NCI-H748 (cell line): ENCODE data around the gene PROX2.
A peak's percentile ranks its signal among the peaks of the same experiment; 100 is the strongest.

Source experiments
- DNase-seq: peaks from one replicate; lab custom pipeline; 2025; ENCODE audit not compliant: unreplicated experiment; lab: John Stamatoyannopoulos, UW

Gene PROX2

GRCh38 chr14:74881431-74882102, 5.6 kb upstream of the PROX2 start, which contains the start of gene DLST:
Gene DLST (plus strand): TSS chr14:74881916. CDS start chr14:74881954, 38 bp downstream.
- DNase-seq, result peak; percentile 87

- DNase-seq, result no peak
Observed at GRCh38 chr14:74879427-74880182, 3.7 kb upstream of the PROX2 start.

GRCh38 chr14:74875204-74875603, 741 bp downstream of the PROX2 start:
- DNase-seq, result no peak

- no peak for DNase-seq
Observed at GRCh38 chr14:74871819-74872218, 4.1 kb downstream of the PROX2 start.

- no peak for DNase-seq
Observed at GRCh38 chr14:74868739-74869138, 7.2 kb downstream of the PROX2 start.

GRCh38 chr14:74867673-74868072, 8.3 kb downstream of the PROX2 start:
- DNase-seq, result no peak

- DNase-seq, result no peak
Observed at GRCh38 chr14:74866708-74867389, 9.1 kb downstream of the PROX2 start.

- no peak for DNase-seq
Observed at GRCh38 chr14:74865156-74865555, 10.8 kb downstream of the PROX2 start.

GRCh38 chr14:74864198-74864597, 11.7 kb downstream of the PROX2 start:
- DNase-seq, result no peak

GRCh38 chr14:74863274-74863673, 12.7 kb downstream of the PROX2 start:
- no peak for DNase-seq

- DNase-seq, result no peak
Observed at GRCh38 chr14:74861734-74862090, 14.2 kb downstream of the PROX2 start.

GRCh38 chr14:74860899-74861733, 14.8 kb downstream of the PROX2 start:
- peak; percentile 82 for DNase-seq

- no peak for DNase-seq
Observed at GRCh38 chr14:74859757-74860552, 16.0 kb downstream of the PROX2 start.

GRCh38 chr14:74858022-74858421, 17.9 kb downstream of the PROX2 start:
- DNase-seq, result no peak

- DNase-seq, result no peak
Observed at GRCh38 chr14:74856366-74856765, 19.6 kb downstream of the PROX2 start.

GRCh38 chr14:74855945-74856344, 20.0 kb downstream of the PROX2 start:
- no peak for DNase-seq

- no peak for DNase-seq
Observed at GRCh38 chr14:74855021-74855420, 20.9 kb downstream of the PROX2 start.

- DNase-seq, result no peak
Observed at GRCh38 chr14:74853581-74853980, 22.4 kb downstream of the PROX2 start.

- DNase-seq, result no peak
Observed at GRCh38 chr14:74852922-74853530, 22.9 kb downstream of the PROX2 start.

GRCh38 chr14:74848768-74849167, 27.2 kb downstream of the PROX2 start:
- DNase-seq, result no peak
